Posterior vena cava (tissue), 2 donors: ENCODE measurements around the gene FAM107A. TPM values are rescaled to one million over a fixed set of nuclear protein-coding genes. Genes with fewer than 3 reads are reported as not detected.

Source experiments
- DNase-seq: peaks from one replicate; pipeline ENCODE4 v3.0.0-alpha.2; 2020; ENCODE audit warnings: low spot score
- intact Hi-C, 2 donors: fragments of 100-400 bp; cut with DNase I; formaldehyde crosslinking; loops; one replicate each; pipeline versions ENCODE4 v1.14.1 to v1.14.2; 2022 to 2023
- long read RNA-seq, 2 donors: library from polyadenylated mRNA; unstranded; transcript quantifications; one replicate each; pipeline ENCODE4 v2.0.0, GENCODE V29; 2020 to 2021
- total RNA-seq, 2 donors: library from RNA; stranded (reverse); fragmentation: NEBNext Ultra II Directional; extraction: Animal tissue kit (Norgen Biotek cat#: 25700); gene quantifications; one replicate each; pipeline ENCODE4 v1.2.1, GENCODE V29; 2021
- donor health status: DM: yes; HTN: yes; CAD: no.
- donor health status: DM: yes; HTN: yes; CAD: no.

The FAM107A gene
- 10 to 100 TPM; 22.9 to 38.7 TPM for total RNA-seq
- long read RNA-seq, donor 1, transcript FAM107A-201 (4 exons, 3,367 nt) = major isoform, 8 of 18 reads
- long read RNA-seq, donor 1, partial matches to known transcripts = 1 of 18 reads
- long read RNA-seq, donor 1, other reads (novel, unspliced or antisense) = 8 of 18 reads
- long read RNA-seq, donor 2, transcript FAM107A-201 (4 exons, 3,367 nt) = major isoform, 59 of 93 reads
- long read RNA-seq, donor 2, partial matches to known transcripts = 0 of 93 reads
- long read RNA-seq, donor 2, other reads (novel, unspliced or antisense) = 27 of 93 reads

GRCh38 chr3:58577269-58577821 lies at the start of gene FAM107A:
FAM107A (minus strand) TSS chr3:58577391; CDS start chr3:58569860, 7,531 bp downstream.
- peak; percentile 82 for DNase-seq

GRCh38 chr3:58625196-58625824 lies 48.1 kb upstream of the FAM107A start:
- intact Hi-C loops = loop anchor here in 1 of 2 donors (5.0 kb wide), 1 partner anchor 58 kb away; no protein-coding TSS in a partner anchor
- DNase-seq = no peak

More at GRCh38 chr3:58577269-58577821, at the start of gene FAM107A:
- intact Hi-C loops = no loop called here

GRCh38 chr3:58624550-58624949 lies 47.4 kb upstream of the FAM107A start:
- intact Hi-C loops = no loop called here
- DNase-seq = no peak

GRCh38 chr3:58623961-58624360 lies 46.8 kb upstream of the FAM107A start:
- intact Hi-C loops = no loop called here
- no peak for DNase-seq

- no peak for DNase-seq
- intact Hi-C loops = no loop called here
Observed at GRCh38 chr3:58623478-58623877, 46.3 kb upstream of the FAM107A start.

- no peak for DNase-seq
Observed at GRCh38 chr3:58622892-58623291, 45.7 kb upstream of the FAM107A start.

GRCh38 chr3:58622436-58622835 lies 45.2 kb upstream of the FAM107A start:
- intact Hi-C loops = no loop called here
- DNase-seq = no peak

More at GRCh38 chr3:58622892-58623291, 45.7 kb upstream of the FAM107A start:
- intact Hi-C loops = no loop called here

- intact Hi-C loops = no loop called here
- no peak for DNase-seq
Observed at GRCh38 chr3:58621086-58621830, 44.1 kb upstream of the FAM107A start.

GRCh38 chr3:58620421-58620820 lies 43.2 kb upstream of the FAM107A start:
- no peak for DNase-seq
- intact Hi-C loops = no loop called here

- DNase-seq = no peak
- intact Hi-C loops = no loop called here
Observed at GRCh38 chr3:58617338-58617761, 40.2 kb upstream of the FAM107A start.

- intact Hi-C loops = no loop called here
- DNase-seq = peak; percentile 43
Observed at GRCh38 chr3:58613236-58614132, 36.3 kb upstream of the FAM107A start.

GRCh38 chr3:58612830-58613229 lies 35.6 kb upstream of the FAM107A start:
- intact Hi-C loops = no loop called here
- peak; percentile 49 for DNase-seq

- peak; percentile 34 for DNase-seq
- intact Hi-C loops = no loop called here
Observed at GRCh38 chr3:58609990-58610389, 32.8 kb upstream of the FAM107A start.

GRCh38 chr3:58608648-58609047 lies 31.5 kb upstream of the FAM107A start:
- intact Hi-C loops = no loop called here
- DNase-seq = peak; percentile 71

GRCh38 chr3:58607816-58608215 lies 30.6 kb upstream of the FAM107A start:
- intact Hi-C loops = no loop called here
- DNase-seq = peak; percentile 4

- no peak for DNase-seq
- intact Hi-C loops = no loop called here
Observed at GRCh38 chr3:58606693-58607092, 29.5 kb upstream of the FAM107A start.

GRCh38 chr3:58604031-58604430 lies 26.8 kb upstream of the FAM107A start:
- DNase-seq = peak; percentile 16
- intact Hi-C loops = no loop called here

GRCh38 chr3:58603606-58604005 lies 26.4 kb upstream of the FAM107A start:
- intact Hi-C loops = no loop called here
- peak; percentile 9 for DNase-seq

- DNase-seq = peak; percentile 70
- intact Hi-C loops = no loop called here
Observed at GRCh38 chr3:58597770-58598310, 20.6 kb upstream of the FAM107A start.
